ENCODE results near the gene CCDC24.

- TF ChIP-seq, protein P1, sequence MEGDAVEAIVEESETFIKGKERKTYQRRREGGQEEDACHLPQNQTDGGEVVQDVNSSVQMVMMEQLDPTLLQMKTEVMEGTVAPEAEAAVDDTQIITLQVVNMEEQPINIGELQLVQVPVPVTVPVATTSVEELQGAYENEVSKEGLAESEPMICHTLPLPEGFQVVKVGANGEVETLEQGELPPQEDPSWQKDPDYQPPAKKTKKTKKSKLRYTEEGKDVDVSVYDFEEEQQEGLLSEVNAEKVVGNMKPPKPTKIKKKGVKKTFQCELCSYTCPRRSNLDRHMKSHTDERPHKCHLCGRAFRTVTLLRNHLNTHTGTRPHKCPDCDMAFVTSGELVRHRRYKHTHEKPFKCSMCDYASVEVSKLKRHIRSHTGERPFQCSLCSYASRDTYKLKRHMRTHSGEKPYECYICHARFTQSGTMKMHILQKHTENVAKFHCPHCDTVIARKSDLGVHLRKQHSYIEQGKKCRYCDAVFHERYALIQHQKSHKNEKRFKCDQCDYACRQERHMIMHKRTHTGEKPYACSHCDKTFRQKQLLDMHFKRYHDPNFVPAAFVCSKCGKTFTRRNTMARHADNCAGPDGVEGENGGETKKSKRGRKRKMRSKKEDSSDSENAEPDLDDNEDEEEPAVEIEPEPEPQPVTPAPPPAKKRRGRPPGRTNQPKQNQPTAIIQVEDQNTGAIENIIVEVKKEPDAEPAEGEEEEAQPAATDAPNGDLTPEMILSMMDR (IDR thresholded peaks at IDR 0.05): no peak
- TF ChIP-seq POLR2A (IDR thresholded peaks at IDR 0.05) (no peak), EP300 (IDR thresholded peaks at IDR 0.05) (no peak)
Measured at GRCh38 chr1:44024903-44025525, 33.6 kb downstream of the CCDC24 start.

Data from ovary (tissue), 3 donors.